KOPT-K1 (cell line): ENCODE data around the gene AFG3L2.

Experiments used
- H3K27ac ChIP-seq: fragments of 200-600 bp; sonication (generic); 2 replicates; pipeline ENCODE4 v1.5.1; 2016; ENCODE audit warnings: antibody characterized with exemption, mild to moderate bottlenecking, low read depth, low read length; ENCODE audit not compliant: poor library complexity, severe bottlenecking
- H3K36me3 ChIP-seq: fragments of 200-600 bp; sonication (generic); 2 replicates; pipeline ENCODE4 v1.5.1; 2017; ENCODE audit warnings: antibody characterized with exemption, mild to moderate bottlenecking, low read length, moderate library complexity; ENCODE audit not compliant: insufficient read depth
- H3K9me3 ChIP-seq: fragments of 200-600 bp; sonication (generic); 2 replicates; pipeline ENCODE4 v1.5.1; 2017; ENCODE audit warnings: antibody characterized with exemption, low read length, mild to moderate bottlenecking; ENCODE audit not compliant: insufficient read depth, poor library complexity, severe bottlenecking

AFG3L2 gene

DNA sequence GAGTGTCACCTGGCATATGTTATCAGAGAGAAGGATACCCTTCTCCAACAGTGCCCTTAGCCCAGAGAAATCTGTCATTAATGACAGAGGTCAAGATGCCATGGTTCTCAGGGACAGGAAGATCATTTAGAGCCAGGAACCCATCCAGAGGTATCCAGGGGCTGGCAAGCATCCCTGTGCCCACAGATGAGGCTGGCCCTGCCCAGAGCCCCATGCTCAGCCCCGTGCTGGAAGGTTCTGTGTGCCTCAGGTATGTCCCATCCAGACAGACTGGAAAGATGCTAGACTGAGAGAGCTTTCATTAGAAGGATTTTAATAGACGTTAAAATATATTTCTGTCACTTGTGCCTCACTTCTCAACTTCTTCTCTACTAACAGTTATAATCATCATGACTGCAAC lies 77.2 kb downstream of the AFG3L2 start:
- no peak overlapping the region for H3K27ac ChIP-seq
- H3K36me3 ChIP-seq = no peaks in the 10 kb centered on the region
- H3K9me3 ChIP-seq = no peaks in the 10 kb centered on the region

DNA sequence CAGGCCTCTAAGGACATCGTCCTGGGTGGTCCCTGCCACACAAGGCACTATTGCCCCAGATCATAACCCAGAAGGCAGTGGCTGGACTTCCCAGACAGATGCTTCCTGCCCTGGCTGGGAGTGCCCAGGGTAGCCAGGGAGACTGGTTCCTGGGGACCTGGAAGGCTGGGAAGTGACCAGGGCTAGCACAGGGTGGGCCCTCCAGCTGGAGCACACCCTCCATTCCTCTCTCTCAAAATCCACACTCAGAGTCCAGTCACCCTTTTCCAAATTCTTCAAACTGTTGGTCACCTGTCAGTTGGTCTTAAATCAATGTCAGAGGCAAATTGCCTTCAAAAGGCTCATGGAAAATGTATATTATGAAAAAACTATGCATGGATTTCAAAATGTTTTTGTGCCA lies 80.6 kb downstream of the AFG3L2 start:
- no peak overlapping the region for H3K27ac ChIP-seq
- no peaks in the 10 kb centered on the region for H3K36me3 ChIP-seq
- no peaks in the 10 kb centered on the region for H3K9me3 ChIP-seq

DNA sequence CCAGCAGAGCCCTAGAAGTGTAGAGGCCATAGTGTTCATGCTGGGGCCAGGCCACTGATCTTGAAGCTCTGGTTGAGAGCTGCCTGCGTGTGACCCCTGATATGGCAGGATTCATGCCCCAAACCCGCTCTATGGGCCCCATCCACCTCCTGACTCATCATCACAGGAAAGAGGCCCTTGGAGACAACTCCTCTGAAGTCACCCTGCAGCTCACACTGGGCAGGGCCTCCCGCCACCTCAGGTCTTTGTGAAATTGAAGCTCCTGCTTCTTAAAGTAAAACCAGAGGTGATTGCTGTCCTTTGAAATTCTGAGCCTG lies 81.0 kb downstream of the AFG3L2 start:
- Histone ChIP-seq H3K36me3 (no peaks in the 10 kb centered on the region), H3K27ac (no peak overlapping the region)

DNA sequence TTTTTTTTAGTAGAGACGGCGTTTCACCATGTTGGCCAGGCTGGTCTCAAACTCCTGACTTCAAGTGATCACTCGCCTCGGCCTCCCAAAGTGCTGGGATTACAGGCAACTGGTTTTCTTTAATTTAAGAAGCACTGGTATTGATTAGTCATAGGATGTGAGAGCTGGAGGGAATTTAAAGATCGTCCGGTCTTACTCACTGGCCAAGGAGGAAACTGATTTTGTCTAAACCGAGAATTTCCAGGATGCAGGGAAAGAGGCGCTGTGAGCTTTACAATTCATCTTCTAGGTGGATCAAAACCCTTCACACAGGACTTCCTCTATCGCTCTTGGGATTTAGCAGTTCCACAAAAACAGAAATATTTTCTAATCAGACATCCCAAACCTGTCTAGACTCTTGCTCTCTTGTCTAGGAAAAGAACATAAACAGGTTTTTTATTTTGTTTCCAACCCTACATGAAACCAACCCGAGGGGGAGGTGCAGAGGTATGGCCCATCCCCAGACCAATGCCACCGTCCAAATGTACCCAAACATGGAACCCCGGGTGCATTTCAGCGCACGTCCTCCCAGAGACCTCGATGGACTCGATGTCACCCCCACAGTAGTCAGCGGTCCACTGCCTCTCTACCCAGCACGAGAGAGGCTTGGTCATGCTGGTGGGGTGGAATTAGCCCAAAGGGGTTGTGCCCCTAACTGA lies 81.5 kb downstream of the AFG3L2 start:
- no peaks in the 10 kb centered on the region for H3K36me3 ChIP-seq
- H3K9me3 ChIP-seq = no peaks in the 10 kb centered on the region
- H3K27ac ChIP-seq = no peak overlapping the region

More for the DNA sequence above, 81.0 kb downstream of the AFG3L2 start:
- H3K9me3 ChIP-seq = no peaks in the 10 kb centered on the region

DNA sequence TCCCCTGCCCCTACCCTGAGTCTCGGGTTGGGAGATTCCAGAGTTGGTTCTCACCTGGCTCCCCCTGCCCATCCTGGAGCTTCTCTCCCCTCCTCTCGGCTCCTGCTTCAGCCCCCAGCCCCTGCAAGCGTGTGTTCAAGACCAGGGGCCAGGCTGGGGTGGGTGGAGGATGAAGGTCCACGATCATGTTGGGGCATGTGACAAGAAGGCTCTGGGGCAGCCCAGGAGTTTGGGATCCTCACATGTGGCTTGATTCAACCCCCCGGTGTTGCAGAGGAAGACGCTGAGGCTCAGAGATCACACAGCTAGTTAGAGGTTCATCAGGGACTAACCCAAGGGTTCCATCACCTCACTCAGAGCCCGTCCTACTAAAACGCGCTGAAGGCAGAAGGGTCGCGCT lies 83.2 kb downstream of the AFG3L2 start:
- Histone ChIP-seq H3K36me3 (no peaks in the 10 kb centered on the region), H3K27ac (no peak overlapping the region), H3K9me3 (no peaks in the 10 kb centered on the region)

DNA sequence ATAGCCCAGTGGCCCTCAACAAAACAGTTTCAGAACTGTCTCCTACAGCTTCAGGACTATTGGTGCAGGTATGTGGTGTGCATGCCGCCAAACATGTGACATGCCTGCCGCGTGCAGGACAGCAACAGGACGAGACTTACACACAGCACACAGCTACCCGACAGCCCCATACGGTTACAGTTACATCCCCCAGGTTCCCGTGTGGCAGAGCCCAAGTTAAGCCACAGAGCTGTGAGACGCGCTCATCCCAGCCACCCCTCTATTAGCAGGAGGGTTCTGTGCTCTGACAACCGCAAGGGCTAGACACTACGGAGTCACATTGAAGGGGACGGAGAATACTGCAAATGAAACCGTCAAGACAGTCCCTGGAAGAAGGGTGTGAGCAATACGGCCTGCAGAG lies 85.3 kb downstream of the AFG3L2 start:
- no peak overlapping the region for H3K27ac ChIP-seq
- no peaks in the 10 kb centered on the region for H3K9me3 ChIP-seq
- H3K36me3 ChIP-seq = no peaks in the 10 kb centered on the region

DNA sequence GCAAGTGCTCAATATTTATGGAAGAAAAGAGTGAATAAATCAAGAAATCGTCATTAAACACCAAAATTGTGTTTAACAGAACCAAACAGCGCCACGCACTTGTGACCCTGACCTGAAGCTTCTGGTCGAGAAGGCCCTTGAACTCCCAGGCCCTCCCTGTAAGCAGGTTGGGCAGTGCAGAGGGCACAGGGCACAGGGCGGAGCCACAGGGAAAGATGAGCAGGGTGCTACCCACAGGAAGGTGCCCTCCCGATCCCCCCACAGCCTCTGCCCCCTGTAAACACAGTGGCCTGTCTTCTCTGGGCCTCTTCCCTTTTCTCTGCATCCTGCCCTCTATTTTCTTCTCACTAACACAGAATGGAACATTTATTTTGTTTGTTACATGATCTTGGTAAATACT lies 85.9 kb downstream of the AFG3L2 start:
- H3K9me3 ChIP-seq = no peaks in the 10 kb centered on the region
- no peaks in the 10 kb centered on the region for H3K36me3 ChIP-seq
- H3K27ac ChIP-seq = no peak overlapping the region

DNA sequence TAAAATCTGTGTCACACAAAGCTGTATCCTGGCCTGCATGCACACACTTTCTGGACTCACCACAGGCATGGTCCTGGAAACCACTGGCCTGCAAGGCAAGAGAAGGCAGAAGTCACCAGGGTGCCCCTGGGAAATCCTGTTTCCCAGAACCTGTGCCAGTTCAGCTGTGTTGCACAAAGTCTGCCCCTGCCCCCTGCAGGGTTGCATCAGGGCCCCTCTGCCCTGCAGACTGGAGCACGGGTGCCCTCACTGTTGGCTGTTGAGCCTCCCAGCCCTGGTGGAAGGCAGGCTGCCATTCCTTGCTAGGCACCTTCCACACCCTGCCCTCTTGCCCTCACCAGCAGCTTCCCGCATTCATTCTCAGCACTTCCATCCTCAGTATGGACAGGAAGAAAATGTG lies 86.9 kb downstream of the AFG3L2 start:
- Histone ChIP-seq H3K36me3 (no peaks in the 10 kb centered on the region), H3K9me3 (no peaks in the 10 kb centered on the region), H3K27ac (no peak overlapping the region)

DNA sequence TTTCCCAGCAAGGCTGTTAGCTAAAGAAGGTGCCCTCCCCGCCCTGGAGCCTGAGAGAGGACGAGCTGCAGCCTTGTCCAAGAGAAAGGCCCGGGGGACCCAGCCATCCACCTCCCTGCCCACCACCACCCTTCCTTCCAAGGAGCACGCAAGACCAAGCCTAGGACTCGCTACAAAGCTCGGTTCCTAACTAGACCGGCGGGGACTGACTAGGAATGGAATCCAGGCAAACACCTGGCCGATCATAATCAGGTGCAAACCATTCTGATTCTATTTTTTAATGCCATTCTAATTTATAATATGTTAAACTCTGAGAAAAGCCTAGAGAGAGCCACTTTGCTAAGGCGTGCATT lies 88.6 kb downstream of the AFG3L2 start:
- H3K36me3 ChIP-seq = no peaks in the 10 kb centered on the region
- H3K27ac ChIP-seq = no peak overlapping the region
- no peaks in the 10 kb centered on the region for H3K9me3 ChIP-seq

DNA sequence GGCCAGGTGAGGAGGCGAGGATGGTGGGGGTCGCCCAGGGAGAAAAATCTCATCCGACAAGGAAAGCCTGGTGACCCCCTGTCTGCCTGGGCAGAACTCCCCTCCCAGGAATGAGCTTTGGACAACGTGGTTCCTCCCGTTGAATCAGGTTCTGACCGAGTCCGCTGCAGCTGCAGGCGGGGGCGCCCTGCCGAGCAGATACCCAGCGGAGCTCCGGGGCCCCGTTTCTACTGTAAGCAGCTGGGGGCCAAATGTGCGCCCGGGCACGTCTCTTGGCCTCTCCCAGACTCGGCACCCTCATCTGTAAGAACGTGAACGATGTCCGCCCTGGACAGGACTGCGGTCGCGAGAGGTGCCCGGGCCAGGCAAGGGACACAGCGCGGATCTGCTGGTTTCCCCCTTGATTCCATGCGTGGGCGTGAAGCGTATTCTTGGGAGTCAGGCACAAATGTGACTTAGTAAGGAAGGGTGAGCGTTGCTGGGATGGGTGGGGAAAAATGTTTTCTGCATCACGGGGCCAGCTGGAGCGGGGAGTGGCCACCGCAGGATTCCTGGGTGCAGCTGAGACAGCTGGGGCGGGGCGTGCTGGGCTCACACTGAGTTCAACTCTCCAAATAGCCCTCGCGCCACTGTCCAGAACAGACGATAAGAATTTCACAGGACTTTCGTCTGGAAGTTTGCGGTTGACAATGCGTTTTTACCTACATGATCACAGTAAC lies 89.2 kb downstream of the AFG3L2 start:
- Histone ChIP-seq H3K9me3 (no peaks in the 10 kb centered on the region), H3K36me3 (no peaks in the 10 kb centered on the region), H3K27ac (no peak overlapping the region)

DNA sequence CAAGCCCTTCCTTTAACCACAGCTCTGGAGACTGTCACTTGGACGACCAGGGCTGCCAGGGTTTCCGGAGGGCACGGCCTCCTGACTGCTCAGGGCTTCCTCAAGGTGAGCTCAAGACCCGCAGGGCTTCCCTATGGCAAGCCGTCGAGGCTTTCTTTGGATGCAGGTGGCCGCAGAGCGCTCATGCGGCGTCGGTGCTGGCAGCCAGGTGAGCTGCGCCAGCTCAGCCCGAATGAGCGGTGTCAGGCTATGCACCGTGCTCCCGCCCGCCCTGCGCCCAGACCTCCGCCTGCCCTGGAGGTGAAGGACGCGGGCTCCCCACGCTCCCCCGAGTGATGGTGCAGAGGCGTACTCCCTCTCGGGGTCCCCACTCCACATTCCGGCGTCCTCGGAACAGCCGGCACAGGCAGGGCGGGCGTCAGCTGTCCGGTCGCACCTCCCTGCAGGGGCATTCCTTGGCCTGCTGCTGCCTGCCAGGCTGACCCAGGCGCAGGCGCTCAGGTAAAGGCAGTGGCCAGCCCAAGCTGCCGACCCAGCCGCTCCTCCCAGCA lies 89.8 kb downstream of the AFG3L2 start:
- Histone ChIP-seq H3K9me3 (no peaks in the 10 kb centered on the region), H3K36me3 (no peaks in the 10 kb centered on the region), H3K27ac (no peak overlapping the region)

DNA sequence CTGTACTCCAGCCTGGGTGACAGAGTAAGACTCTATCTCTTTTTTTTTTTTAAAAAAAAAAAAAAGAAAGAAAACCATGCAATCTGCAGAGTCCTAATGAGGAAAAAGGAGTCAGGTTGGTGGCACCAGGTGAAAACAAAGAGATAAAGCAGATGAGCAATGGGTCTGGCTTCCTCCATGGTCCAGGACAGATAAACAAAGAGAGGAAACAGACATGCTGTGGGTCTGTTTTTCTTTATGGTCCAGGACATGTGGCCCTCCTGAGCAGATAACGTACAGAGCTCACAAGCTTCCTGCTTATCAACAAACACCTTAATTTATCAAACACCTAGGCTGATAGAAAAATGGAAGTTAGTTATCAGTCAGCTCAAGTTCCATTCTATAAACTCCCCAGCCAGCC lies 93.4 kb downstream of the AFG3L2 start:
- Histone ChIP-seq H3K9me3 (no peaks in the 10 kb centered on the region), H3K27ac (no peak overlapping the region), H3K36me3 (no peaks in the 10 kb centered on the region)

DNA sequence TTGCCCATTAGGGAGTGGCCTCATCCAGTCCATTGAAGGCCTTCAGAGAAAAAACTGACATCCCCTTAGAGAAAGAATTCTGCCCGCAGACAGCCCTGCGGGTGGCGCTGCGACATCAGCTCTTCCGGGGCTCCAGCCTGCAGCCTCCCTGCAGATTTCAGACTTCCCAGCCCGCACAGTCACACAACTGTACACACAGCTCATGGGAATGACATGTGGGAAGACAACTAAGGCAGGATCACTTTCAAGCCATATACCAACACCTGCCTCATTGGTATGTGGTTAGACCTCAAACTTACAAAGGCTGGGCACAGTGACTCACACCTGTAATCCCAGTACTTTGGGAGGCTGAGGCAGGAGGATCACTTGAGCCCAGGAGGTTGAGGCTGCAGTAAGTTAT lies 93.8 kb downstream of the AFG3L2 start:
- H3K27ac ChIP-seq = no peak overlapping the region
- no peaks in the 10 kb centered on the region for H3K9me3 ChIP-seq
- H3K36me3 ChIP-seq = no peaks in the 10 kb centered on the region

DNA sequence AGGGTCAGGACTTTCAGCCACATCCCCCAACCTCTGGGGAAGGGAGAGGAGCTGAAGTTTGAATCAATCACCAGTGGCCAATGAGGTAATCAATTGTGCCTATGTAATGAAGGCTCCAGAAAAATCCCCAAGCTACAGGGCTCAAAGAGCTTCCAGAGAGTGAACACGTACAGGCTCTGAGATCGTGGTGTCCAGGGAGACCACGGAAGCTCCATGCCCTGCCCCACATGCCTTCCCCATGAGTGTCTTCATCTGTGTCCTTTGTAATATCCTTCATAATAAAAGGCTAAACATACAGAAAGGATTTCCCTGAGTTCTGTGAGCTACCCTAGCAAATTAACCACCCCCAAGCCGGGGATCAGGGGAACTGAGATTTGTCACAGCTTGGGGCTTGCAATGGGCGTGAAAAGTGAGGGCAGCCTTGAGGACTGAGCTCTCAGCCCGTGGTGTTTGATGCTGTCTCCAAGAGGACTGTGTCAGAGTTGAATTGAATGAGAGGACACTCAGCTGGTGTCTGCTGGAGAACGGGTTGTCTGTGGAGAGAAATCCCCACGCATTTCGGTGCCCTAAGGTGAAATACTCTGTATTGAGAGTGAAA lies 94.5 kb downstream of the AFG3L2 start:
- Histone ChIP-seq H3K27ac (no peak overlapping the region), H3K36me3 (no peaks in the 10 kb centered on the region), H3K9me3 (no peaks in the 10 kb centered on the region)

DNA sequence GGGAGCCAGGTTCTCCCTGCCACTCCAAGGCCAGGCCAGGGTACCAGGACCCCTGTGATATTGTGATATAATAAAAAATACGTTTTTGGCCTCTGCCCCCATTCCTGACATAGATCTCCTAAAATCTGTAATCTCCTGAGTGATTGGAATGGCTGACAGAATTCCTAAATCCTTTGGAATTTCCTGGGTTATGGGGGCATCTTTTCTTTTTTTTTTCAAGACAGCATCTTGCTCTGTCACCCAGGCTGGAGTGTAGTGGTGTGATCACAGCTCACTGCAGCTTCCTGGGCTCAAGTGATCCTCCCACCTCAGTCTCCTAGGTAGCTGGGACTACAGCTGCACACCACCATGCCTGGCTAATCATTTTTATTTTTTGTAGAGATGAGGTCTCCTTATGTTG lies 95.2 kb downstream of the AFG3L2 start:
- no peaks in the 10 kb centered on the region for H3K9me3 ChIP-seq
- H3K36me3 ChIP-seq = no peaks in the 10 kb centered on the region
- no peak overlapping the region for H3K27ac ChIP-seq
